GM19239 (cell line): ENCODE data around the gene CITED4.
"Not testable (repeated sequence)": the region's sequence is repeated elsewhere in the genome, so short reads cannot be mapped to it uniquely, and the experiment has no call there.

Source experiments
- DNase-seq: peaks from one replicate; pipeline ENCODE4 v3.0.0; 2011; ENCODE audit warnings: low spot score; ENCODE audit not compliant: insufficient read length
- FAIRE-seq: peaks from 2 replicates; lab custom pipeline; 2011; peaks lifted over from hg19 to GRCh38; lab: Jason Lieb, UNC

The CITED4 gene, protein sequence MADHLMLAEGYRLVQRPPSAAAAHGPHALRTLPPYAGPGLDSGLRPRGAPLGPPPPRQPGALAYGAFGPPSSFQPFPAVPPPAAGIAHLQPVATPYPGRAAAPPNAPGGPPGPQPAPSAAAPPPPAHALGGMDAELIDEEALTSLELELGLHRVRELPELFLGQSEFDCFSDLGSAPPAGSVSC

DNA sequence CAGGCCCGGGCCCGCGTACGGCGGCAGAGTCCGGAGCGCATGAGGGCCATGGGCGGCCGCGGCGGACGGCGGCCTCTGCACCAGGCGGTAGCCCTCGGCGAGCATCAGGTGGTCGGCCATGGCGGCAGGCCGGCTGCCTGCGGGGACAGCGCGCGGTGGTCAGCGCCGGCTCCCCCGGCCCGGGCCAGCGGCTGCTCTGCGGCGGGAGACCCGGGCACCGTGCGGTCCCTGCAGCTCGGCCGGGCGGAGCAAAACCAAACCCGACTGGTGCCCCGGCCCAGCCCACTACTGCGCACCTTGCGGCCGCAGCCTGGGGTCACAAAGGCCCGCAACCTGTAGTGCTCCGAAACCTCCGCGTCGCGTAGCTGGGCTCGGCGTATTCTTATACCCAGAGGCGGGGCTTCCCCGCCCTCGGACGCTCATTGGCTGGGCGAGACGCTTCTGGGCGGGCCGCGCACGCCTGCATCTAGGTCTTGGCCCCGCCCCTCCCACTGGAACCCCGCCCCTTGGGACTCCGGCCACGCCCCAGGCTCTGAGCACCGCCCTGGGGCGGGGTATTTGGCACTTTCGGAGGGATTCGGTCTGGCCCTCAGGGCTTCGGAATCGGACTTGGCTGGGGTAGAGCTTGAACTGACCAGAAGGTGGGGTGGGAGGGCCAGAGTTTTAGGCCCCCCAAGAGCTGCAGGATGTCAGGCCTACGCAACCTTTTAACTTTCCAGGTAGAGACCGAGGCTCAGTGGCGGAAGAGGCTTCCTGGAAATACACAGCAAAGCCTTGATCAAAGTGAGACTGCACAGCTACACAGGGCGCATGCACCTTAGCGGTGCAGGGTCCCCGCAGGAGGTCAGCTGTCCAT lies at the start of gene CITED4:
Gene CITED4, minus strand, starts transcription at position 356 of the 856 bp plus-strand sequence. Its CDS starts 236 bp downstream, at position 120.
- DNase-seq (peak; percentile 98), FAIRE-seq (peak; percentile 94)

DNA sequence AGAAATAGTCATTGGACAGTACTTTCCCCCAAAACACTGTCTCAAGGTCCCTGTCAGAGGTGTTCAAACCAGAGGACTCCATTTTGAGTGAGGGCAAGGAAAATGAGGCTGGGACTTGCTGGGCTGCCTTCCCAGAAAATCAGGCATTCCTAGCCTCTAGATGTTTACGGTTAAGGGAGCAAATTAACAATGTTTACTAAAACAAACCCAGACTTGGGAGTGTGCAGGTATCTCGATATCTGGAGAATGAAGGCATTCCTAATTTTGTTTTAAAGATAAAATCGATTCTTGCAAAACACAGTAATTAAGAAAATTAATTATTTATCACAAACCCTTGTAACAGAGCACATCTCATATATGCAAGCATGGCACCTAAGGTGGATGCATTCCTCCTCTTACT lies 48.9 kb upstream of the CITED4 start:
- no peak for FAIRE-seq
- no peak for DNase-seq

DNA sequence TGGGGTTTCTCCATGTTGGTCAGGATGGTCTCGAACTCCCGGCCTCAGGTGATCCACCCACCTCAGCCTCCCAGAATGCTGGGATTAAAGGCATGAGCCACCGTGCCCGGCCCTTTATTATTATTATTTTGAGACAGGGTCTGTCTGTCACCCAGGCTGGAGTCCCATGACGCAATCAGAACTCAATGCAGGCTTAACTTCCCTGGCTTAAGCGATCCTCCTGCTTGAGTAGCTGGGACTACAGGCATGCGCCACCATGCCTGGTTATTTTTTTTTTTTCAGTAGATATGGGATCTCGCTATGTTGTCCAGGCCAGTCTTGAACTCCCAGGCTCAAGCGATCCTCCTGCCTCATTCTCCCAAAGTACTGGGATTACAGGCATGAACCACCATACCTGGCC lies 47.1 kb upstream of the CITED4 start:
- FAIRE-seq = no peak
- DNase-seq = no peak

DNA sequence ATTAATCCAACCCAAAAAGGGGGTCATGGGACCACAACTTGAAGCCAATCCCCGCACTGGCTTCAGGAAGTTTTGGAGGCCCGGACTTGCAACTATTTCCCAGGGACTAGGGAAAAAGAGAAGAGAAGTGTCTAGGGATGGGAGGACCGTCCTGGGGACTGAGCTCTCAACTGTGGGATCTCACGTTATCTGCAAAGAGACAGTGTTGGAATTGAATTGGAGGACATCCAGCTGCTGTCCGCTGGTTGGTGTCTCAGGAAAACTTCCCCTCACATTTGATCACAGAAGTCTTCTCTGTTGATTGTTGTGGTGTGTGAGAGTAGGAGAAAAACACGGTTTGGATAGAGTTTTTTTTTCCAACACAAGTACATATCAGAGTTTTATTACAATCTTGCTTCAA lies 46.2 kb upstream of the CITED4 start:
- FAIRE-seq (no peak), DNase-seq (no peak)

DNA sequence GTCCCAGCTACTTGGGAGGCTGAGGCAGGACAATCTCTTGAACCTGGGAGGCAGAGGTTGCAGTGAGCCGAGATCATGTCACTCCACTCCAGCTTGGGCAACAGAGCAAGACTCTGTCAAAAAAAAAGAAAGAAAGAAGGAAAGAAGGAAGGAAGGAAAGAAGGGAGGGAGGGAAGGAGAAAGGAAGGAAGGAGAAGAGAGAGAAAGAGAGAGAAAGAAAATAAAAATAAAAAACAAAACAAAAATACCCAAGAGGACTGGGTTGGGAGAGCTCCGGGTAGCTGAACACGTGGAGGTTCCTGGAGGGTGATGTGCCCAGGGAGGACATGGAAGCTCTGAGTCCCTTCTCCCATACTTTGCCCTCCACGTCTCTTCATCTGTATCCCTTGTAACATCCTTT lies 45.7 kb upstream of the CITED4 start:
- no peak for DNase-seq
- no peak for FAIRE-seq

DNA sequence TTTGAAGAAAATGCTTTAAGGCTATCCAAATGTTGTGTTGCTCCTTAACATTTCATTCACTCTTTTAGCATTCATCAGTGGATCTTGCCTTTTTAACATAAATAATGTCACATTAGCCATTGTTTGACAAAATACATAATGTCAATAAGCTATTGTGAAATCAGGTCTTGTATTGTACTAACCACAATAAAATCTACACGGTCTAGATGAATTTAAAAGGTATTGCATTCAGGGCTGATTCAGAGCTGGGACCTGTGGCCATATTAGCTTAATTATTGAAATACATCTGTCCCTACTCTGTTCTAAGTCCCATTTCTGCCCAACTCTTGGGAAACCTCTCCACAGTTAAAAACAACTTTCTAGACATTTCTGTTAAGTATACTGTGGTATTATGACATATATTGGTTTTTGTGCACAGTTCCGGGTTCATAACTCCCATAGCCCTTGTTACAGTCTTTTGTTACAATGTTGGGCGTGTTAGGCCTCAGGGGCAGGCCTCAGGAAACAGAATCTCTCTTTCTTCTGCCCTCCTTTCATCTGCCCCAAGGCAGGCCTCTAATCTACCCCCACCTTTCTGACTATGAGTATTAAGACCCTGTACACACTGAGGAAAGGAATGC lies 44.7 kb upstream of the CITED4 start:
- no peak for DNase-seq
- FAIRE-seq = no peak

DNA sequence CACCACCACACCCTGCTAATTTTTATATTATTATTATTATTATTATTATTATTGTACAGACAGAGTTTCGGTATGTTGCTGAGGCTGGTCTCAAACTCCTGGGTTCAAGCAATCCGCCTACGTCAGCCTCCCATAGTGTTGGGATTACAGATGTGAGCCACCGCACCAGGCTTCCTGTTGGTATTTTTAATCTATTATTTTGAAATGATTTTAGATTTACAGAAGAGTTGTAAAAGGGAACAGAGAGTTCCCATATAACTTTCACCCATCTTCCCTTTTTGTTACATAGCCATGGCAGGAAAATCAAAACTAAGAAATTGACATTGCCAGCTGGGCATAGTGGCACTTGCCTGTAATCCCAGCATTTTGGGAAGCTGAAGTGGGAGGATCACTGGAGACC lies 42.9 kb upstream of the CITED4 start:
- no peak for DNase-seq
- FAIRE-seq = no peak

DNA sequence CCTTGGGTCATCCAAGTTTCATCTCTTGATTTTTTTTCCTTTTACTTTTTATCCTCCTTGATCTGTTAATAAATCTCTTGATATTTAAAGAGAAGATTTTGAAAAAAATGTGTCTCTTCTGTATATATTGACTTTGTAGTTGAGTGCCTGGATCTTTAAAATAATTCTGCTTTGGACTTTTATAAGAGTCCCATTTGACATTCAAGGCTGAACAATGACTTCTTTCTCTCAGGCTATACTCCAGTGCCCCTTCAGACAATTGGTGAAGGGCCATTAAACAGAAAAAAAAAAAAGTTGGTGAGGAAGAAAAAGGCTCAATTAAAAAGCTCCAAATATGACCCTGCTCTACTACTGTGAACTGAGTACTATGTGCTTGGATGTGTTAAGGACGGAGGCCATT lies 40.9 kb upstream of the CITED4 start:
- no peak for FAIRE-seq
- no peak for DNase-seq

DNA sequence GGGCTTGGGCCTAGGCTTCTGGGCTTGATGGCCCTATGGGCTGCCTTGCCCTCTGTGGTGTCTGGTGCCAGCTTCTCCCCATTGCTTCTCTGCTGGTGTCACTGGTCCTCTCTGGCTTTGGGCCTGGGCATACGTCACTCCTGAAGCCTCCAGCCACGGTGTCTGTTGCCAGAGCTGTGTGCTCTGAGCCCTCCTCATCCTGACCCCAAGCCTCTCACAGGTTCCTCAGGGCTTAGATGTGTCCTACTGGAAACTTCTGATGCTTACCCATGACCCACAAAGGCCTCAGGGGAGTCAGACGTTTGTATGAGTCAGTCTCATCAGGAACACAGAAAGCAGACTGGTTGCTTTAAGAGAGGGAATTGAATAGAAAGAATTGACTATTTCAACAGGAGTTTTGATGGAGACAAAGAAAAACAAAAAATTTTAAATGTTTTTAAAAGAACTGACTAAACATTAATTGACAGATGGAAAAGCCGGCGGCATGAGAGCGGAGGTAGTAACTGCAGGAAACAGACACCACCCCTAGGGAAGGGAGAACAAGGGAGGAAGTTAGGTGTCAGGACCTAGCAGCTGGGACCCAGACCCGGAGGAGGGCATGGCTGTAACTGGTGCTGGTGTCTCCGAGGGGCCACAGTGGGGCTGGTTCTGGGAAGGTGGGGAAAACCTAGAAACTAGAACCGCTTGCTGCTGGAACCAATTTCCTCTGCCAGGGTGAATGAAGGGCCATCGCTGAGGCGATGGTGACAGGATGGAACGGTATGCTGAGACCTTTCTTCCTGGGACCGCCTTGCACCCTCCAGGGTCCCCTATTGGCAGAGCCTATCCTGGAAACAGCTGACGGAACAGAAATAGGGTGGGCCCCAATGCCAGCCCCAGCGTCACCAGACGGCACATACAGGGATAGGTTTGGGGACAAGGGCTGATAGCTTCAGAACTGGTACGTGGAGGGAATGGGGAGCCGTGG lies 40.0 kb upstream of the CITED4 start:
- FAIRE-seq = no peak
- DNase-seq = no peak

DNA sequence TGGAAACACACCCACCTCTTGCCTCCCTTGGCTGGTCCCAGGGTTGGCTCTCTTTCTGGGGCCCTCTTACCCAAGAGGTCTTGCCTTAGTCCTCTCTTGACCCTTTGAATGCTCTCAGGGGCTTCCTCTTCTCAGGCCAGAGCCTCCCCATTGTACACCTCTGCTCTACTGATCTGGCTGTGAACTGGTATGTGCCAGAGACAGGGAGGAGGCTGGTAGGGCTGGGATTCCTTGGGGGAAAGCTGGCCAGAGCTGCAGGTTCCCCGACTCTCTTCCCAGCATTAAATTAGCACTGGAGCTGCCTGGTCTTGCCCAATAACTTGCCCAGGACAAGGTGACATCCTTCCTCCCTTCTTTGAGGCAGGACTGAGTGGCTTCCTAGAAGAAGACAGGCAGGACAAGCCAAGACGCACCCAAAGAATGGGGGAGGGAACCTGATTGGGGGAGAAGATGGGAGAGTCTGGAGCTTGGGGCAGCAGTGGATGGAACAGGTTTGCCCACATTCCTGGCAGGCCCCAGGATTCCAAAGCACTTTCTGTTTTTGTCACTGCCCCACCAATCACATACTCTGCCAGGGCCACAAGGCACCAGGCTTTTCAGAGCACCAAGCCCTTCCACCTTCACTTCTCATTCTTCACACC lies 37.2 kb upstream of the CITED4 start:
- DNase-seq (no peak), FAIRE-seq (no peak)

DNA sequence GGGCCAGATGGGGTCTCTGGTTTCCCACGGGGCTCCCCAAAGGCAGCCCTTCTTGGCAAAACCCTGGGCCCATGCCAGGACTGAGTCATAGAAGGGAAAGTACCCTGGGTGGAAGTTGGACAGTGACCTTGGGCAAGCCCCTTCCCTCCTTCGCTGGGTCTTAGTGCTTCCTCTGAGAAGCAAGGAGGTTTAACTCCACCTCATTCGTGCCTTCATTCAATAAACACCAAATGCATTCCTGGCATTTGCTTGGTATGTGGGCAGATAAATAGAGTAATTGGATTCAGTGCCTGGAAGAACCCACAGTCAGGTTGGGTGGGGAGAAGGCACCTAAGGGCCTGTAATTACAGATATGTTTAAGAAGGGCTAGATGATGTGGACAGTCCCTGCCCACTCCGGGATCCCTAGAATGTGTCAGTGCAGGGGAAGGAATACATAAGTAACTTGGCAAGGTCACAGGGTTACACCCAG lies 36.3 kb upstream of the CITED4 start:
- no peak for FAIRE-seq
- DNase-seq = no peak

DNA sequence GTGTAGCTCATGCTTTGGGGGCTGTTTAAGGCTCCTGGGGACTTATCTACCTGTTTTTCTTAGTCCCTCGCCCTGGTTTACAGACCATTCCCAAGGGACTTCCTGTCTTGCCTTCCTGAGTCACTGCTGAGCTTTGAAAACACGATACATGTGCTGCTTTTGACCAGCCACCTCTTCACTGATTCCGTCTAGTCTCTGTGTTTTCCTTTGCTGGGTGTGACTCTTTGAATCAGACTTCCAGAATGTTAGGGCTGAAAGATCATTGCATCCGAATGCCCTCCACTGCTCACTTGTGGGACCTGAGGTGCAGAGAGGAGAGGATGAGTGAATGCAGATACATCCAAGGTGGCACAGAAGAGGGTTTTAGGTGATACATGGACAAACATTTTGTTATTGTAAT lies 35.4 kb upstream of the CITED4 start:
- DNase-seq (no peak), FAIRE-seq (no peak)

DNA sequence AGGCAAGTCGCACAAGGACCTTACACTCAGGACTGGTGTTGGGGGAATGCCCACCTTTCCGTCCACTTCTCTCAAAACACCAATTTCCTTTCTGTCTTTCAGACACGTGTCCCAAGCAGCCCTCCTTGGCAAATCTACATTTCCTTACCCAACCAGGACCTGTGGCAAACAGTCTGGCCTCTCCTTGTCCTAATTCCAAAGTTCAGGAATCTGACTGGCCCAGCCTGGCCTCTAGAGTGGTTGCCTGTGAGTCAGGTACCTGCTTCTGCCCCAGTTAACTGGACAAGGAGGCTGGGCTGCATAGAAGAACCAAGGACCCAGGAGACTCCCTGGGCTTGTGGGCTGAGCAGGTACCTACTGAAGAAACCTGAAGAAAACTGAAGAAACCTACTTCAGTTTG lies 34.3 kb upstream of the CITED4 start:
- no peak for FAIRE-seq
- DNase-seq = no peak

DNA sequence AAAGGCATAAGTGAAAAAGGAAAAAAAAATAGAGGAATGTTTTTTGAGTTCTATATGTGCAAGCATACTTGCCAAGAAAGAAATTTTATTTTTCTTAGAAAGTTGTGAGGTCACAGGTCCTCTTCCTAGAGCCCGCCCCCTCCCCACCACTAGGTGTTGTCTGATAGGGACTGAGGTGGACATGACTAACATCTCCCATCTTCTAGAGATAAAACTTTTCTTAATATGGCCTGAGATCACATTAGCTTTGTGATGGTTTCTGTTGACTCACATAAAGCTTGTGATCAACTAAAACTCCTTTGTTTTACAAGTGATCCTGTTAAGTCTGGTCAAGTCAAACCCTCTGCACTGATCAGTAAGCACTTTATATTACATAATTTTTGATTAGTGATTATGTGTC lies 33.4 kb upstream of the CITED4 start:
- FAIRE-seq (no peak), DNase-seq (no peak)

DNA sequence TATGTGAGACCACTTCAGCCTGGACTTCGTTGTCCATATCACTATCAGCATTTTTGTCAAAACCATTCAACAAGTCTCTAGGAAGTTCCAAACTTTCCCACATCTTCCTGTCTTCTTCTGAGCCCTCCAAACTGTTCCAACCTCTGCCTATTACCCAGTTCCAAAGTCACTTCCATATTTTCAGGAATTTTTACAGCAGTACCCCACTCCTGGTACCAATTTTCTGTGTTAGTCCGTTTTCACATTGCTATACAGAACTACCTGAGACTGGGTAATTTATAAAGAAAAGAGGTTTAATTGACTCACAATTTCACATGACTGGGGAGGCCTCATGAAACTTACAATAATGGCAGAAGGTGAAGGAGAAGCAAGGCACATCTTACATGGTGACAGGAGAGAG lies 32.7 kb upstream of the CITED4 start:
- FAIRE-seq = not testable (repeated sequence)

DNA sequence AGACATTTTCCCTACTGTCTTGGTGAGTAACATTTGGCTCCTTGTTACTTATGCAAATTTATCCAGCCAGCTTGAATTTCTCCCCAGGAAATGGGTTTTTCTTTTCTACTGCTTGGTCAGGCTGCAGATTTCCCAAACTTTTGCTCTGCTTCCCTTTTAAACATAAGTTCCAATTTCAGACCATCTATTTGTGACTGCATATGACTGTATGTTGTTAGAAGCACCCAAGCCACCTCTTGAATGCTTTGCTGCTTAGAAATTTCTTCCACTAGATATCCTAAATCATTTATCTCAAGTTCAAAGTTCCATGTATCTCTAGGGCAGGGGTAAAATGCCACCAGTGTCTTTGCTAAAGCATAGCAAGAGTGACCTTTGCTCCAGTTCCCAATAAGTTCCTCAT lies 32.3 kb upstream of the CITED4 start:
- FAIRE-seq (no peak), DNase-seq (no peak)

More for the DNA sequence above, 32.7 kb upstream of the CITED4 start:
- not testable (repeated sequence) for DNase-seq

DNA sequence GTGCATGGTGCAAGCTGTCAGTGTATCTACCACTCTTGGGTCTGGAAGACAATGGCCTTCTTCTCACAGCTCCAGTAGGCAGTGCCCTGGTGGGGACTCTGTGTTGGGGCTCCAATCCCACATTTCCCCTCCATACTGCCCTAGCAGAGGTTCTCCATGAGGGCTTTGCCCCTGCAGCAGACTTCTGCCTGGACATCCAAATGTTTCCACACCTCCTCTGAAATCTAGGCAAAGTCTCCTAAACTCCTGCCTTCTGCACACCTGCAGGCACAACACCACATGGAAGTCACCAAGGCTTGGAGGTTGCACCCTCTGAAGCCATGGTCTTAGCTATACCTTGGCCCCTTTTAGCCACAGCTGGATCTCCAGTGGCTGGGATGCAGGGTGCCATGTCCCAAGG lies 31.8 kb upstream of the CITED4 start:
- FAIRE-seq = no peak
- DNase-seq = no peak

DNA sequence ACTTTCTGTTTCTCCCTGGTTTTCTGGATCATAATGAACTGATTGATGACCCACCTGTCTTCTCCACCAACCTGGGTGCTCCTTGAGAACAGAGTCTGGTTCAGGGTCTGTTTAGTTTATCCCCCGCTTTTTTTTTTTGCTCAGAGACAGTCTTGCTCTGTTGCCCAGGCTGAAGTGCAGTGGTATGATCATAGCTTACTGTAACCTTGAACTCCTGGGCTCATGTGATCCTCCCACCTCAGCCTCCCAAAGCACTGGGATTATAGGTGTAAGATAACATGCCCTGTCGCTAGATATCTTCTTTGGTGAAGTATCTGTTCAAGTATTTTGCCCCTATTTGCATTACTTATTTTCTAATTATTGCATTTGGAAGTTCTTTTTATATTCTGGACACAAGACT lies 30.2 kb upstream of the CITED4 start:
- DNase-seq (no peak), FAIRE-seq (no peak)

DNA sequence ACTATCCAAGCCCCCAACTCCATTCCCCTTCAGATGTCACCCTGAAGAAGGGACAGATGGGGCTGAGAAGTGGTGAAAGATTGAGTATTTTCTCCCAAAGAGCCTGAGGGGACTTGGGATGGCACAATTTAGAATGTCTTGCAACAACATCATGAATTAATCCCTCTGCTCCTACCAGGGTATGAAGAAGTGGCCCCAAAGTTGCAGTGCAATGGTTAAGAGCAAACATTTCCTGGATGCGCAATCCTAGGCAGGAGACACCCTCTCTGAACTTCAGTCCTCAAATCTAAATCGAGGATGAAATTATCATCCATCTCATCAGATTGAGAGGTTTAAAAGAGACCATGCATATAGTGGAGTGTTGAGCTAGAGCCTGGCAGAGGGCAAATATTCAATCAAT lies 28.6 kb upstream of the CITED4 start:
- DNase-seq (no peak), FAIRE-seq (no peak)

DNA sequence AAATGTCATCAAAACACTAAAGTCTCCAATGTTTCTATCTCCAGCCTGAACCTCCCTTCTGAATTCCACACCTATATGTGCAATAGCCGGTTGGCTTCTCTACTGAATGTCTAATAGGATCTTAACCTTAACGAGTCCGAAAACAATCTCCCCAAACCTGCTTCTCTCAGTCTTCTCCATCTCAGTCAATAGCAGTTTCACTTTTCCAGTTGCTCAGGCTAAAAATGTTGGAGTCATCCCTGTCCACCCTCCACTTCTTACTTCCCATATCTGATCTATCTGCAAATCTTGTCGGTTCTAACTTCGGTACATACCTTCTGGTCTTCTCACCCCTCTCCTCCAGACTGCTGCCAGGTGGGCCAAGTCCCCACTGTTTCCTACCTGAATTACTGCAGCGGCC lies 25.5 kb upstream of the CITED4 start:
- no peak for FAIRE-seq
- no peak for DNase-seq
